ENCODE data around the gene RNF113B.

Gene RNF113B

DNA sequence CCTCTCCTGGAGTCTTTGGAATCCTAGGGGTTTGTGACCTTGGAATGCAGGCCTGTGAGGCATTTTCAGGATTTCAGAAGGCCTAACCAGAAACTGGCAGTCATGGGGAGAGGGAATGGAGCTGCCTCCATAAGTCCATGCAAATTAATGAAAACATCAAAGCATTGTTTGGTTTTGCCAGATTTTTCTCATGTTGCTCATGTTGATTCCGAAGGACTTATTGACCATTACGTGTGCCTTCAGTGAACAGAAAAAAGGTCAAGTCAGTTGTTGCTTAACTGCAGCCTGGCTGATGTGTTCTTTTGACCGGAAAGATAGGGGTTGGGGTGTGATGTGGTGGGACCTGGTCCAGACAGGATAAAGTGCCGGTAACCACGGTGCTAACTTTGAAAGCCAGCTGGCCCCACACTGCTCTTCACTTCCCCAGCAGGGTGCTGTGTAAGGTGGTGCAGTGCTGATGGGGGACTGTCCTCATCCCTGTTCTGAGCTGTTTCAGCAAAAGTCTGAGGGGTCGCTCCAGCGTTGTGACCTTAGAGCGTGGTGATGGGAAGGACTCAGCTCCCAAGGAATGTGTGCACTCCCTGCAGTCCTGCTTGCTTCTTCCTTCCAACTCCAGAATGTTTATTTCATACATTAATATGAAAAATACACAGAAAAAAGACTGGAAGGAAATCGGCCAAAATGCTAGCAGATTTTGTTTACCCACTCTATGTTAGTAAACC lies 3.5 kb downstream of the RNF113B start:
- no peak for DNase-seq

DNA sequence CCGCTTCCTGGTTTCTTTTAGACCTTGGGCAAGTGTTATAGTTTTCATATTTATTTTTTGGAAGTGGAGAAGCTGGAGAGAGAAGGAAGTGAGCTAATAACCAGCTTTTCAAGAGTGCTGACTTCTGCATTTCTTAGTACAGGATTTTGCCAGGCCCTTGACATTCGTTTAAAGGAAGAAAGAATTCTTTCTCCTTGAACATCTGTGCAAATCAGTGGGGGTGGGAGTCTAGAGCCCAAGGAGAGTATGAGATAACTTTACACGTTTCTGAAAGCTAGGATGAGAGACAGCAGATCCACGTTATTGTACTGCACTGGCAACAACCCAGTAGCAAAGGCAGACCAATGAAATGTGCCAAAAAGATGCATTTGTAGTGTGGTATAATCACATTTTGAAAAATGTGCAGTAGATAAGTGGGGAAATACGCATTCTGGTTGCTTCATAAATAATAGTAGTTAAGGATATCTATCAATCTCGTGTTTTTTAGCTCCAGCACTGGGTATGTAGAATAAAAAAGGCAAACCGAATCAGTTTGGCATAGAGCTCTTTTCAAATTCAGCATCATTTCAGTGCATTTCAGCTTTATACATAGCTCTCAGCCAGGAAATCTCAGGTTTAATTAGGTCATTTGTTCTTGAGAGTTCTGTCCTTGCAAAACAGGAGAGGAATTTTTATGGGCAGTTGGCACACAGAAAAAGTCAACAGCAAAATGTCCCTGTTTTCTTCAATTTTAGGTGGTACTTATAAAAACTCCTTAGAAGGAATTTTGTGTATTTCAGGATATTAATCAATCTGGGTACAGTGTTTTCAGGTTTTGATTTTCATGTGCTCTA lies 4.3 kb downstream of the RNF113B start:
- DNase-seq = no peak

DNA sequence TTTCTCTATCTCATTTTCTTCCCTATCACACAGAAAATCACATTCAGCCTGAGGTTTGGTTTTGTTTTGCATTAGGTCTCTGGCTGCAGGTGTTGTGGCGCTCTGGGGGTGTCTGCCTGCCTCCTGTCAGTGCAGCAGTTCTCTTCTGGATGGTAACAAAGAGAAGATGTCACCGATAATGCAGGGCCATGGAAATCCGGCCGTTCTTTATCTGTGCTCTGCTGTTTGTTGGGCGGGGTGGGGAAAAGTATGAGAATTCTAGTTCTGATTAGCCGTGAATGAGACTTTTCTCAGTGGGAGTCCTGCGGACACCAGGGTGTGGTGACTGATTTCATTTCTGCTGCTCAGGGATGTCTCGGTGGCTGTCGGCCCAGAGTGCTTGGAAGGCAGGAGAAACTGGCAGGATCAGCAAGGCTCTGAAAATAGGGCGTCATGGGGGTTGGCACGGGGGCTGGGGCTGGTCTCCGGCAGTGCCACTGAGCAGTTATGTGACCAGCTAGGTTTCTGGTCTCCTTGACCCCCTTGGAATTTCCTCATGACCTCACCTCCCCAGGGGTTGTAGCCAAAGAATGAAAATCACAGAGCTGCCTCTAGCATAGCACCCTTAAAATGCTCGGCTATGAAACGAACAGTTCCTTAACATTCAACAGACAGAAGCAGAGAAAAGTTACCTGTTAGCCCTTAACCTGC lies 5.0 kb downstream of the RNF113B start:
- no peak for DNase-seq

DNA sequence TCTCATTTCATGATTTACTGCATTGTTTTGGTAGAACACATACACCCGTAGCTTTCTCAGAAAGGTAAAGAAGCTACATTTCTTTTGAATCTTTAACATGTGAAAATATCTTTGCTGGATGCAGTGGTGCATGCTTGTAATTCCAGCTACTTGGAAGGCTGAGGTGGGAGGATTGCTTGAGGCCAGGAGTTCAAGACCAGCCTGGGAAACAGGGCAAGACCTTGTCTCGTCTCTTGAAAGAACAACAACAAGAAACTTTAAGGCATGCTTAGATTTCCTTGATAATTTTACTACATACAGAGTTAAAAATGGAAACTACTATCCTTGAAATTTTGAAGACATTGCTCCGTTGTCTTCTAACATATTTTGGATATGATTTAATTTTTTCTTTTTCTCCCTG lies 7.7 kb downstream of the RNF113B start:
- DNase-seq = no peak

DNA sequence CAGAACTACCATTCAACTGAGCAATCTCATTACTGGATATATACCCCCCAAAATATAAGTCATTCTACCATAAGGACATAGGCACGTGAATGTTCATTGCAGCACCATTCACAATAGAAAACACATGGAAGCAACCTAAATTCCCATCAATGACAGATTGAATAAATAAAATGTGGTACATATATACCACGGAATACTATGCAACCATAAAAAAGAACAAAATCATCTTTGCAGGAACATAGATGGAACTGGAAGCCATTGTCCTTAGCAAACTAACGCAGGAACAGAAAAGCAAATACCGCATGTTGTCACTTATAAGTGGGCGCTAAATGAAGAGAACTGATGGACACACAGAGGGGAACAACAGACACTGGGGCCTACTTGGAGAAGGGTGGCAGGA lies 14.1 kb downstream of the RNF113B start:
- no peak for DNase-seq

DNA sequence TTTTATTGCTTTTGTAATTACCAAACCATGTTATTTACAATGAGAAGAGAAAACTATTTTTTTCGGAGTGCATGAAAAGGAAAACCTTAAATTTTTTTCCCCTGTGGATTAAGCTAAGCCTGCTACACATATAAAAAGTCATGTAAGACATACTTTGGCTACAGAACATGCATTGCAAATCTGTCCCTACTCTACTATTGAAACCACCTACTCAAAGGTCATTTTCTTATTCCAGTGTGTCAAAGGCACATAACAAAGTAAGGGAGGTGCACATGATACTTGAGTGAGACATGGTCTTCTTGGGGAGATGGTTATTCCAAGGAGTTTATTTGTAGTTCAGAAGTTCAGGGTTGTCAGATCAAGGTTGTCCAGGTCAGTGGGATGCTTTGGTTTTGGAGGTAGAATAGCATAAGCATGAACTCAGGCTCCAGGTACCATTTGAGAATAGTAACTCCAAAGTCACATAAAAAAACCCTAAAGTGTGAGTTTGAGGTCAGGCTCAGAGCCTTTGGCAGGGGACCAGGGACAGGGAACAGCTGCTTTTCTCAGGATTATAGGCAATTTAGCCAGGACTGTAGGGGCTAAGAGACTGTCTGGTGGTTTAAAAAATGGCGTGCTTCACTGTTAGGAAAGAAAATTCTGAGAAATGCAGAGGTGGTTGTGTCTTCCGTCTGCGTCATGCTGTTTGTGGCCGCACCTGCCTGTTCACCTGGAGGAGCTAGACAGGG lies 18.7 kb downstream of the RNF113B start:
- DNase-seq = no peak

DNA sequence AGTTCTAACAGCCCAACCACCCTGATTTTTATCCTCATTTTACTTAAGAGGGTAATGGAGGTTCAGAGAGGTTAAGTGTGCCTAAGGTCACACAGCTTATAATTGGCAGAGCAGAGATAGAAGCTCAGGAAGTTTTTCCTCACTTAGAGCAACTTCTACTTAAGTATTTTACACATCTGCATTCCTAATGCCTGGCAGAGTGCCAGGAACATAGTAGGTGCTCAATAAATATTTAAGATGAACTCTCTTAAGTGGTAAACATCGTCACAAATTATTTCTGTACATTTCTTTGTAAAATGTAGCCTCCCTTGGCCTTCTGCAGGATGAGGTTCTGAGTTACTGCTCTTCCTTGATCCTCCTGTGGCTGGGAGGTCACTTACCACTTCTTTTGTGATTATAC lies 19.5 kb downstream of the RNF113B start:
- DNase-seq = no peak

DNA sequence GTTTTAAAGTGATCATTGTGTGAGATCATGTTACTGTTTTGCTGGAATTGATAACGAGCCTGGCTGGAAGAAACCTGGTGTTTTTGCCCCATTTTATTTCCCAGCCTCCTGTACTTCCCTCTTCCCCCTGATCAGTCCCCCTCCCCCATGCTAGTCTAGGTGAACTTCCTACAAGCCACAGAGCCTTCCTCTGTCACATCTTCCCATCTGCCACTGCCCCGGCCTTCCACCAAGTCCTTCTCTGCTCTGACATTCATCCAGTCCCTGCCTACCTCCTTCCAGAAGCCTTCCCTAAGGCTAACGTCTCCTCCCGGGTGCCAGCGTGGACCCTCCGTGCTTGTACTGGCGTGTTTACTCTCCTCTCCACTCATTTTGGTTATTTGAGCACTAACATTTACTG lies 19.9 kb downstream of the RNF113B start:
- DNase-seq = no peak

DNA sequence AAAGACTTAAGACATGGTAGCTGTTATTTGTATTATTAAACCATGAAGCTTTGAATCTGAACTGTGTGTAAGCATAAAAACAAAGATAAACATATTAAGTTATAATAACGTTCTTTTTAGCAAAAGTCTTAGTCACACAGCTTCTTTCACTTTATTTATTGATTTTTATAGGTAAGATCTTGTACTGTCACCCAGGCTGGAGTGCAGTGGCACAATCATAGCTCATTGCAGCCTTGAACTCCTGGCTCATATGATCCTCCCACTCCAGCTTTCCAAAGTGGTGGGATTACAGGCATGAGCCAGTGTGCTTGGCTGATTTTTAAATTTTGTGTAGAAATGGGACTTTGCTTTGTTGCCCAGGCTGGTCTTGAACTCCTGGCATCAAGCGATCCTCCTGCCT lies 20.8 kb downstream of the RNF113B start:
- no peak for DNase-seq

DNA sequence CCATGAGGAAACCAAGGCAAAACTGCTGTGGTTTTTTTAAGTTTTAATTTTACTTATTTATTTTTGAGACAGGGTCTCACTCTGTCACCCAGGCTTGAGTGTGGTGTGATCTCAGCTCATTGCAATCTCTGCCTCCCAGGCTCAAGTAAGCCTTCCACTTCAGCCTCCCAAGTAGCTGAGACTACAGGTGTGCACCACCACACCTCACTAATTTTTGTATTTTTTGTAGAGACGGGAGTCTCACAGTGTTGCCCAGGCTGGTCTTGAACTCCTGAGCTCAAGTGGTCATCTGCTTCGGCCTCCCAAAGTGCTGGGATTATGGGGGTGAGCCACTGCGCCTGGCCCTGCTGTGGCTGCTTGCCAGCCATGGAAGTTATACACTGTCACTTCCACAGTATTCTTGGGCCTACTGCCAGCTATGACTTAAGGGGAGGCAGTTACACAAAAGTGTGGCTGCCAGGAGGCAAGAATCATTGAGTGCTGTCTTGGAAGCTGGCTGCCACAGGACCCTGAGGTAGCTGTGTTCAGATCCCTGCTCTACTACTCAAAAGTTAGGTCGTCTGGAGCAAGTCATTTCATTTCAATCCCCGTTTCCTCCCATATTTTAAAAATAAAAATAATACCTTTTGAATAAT lies 21.5 kb downstream of the RNF113B start:
- no peak for DNase-seq

DNA sequence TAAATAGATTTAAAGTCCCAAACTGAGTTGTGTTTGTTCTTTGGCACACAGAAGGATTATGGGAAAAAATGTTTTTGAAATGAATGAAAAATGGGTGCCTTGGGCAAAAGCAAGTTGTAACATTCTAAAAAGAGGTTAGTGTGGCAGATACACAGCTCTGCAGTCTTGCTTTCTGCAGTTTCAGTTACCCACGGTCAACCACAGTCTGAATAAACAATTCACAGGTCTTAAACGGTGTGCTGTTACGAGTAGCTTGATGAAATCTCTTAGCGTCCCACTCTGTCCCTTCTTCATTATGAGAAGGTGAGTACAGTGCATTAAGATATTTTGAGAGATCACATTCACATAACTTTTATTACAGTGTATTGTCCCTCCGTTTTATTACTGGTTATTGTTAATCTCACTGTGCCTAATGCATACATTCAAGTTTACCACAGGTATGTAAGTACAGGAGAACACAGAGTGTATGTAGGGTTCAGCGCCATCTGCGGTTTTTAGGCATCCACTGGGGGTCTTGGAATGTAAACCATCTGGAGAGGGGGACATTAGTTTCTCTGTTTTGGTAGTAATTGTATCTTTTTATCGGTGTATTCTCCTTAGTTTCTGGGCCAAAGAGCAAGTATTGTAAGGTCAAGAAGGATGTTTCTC lies 26.1 kb downstream of the RNF113B start:
- no peak for DNase-seq

DNA sequence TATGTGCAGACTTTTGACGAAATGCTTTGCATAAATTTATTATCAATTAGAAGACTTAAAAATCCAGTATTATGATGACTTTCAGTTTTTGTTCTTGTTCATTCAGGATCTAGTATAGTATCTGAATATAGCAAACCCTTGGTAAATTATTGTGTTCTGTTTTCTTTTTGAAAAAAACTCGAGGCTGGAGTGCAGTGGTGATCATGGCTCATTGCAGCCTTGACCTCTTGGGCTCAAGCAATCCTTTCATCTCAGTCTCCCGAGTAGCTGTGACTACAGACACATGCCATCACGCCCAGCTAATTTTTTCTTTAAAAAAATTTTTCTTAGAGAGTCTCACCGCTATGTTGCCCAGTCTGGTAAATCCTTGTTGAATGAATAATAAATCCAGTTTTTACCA lies 29.5 kb downstream of the RNF113B start:
- DNase-seq = no peak

DNA sequence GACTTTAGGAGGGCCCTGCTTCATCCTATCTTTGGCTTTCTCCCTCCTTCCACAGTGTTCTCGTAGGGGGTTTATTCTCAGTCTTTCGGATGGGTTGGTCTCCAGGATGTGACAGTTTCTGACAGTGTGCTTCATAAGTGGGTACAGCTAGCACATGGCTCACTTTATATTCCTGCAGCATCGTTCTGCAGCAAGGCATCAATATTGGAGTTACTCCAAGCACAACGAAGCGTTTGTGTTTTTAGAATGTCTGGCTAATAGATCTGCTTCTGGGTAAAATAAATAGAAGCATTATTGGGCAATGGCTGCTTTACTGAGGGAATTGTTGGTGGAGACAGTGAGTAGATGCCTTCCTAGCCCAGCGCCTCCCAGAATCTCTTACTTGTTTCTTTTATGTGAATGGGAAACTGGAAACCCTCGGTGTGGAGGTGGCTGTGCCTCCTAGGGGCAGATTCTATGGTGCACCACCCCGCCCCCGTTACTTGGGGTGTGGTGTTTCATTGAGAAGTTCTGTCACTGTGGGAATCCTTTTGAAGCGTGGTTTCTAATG lies 32.2 kb downstream of the RNF113B start:
- DNase-seq = no peak

DNA sequence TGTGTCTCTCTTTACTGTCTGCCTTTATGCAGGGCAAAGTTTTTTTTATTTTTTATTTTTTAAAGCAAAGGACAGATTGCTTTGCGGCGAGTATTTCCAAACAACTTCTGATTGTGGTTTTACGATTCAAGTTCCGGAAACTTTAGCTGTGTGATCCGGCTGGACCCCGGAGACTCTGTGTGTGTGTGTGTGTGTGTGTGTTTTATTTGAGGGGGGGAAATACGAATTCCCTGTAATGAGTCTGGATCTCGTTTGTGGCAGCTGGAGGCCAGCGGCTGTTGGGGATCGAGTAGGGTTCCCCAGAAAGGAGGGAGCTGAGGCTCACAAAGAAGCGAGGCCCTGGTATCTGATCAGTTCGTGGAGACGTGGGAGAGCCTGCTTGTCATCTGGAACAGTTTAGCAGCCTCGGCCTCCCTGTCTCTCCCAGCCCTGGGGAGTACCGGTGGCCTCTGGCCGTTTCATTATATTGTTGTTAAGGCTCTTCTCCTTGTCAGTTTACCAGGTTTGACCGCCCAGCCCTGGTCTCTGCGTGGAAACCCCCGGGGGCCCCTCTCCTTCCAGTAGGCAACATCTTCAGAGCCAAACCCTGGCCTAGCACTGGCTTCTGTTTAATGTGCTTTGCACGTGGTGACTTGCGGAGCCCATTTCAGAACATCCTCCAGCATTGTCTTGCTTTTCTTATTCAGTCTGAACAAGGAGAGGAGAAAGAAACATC lies 32.9 kb downstream of the RNF113B start:
- DNase-seq = no peak

DNA sequence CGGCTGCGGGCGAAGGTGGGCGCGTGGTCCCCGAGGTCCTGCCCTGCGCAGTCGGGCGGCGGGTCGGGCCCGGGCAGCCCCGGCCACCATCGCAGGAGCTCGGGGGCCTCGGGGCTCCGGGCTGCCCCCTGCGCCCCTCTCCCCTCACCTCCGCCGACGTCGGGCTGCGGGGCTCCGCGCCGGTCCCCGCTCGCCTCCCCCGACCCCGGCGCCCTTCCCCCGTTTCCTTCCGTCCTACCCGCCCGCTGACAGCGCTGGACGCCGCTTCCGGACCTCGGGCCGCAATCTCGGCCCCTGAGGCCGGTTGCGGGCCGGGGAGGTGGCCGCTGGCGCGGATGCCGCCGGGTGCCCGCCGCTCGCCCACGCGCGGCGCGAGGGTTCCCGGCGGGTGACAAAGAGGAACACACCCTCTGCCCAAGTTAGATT lies 33.5 kb downstream of the RNF113B start:
- no peak for DNase-seq

DNA sequence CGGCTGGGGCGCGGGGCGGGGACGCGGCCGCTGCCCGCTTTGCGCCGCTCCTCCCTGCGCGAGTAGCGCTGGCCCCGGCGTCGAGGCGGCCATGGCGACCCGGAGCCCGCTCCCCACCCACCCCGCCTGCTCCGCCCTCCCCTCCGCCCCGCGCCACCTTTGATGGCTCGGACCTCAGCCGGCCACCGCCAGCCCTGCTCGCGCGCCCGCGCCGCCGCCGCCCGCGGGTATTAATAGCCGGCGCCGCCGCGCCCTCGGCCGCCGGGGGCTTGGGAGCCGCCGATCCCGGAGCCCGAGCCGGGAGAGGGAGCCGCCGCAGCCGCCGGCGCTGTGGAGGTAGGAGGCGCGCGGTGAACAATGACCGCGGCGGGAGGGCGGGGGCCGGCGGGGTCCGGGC lies 33.9 kb downstream of the RNF113B start:
- DNase-seq = no peak

DNA sequence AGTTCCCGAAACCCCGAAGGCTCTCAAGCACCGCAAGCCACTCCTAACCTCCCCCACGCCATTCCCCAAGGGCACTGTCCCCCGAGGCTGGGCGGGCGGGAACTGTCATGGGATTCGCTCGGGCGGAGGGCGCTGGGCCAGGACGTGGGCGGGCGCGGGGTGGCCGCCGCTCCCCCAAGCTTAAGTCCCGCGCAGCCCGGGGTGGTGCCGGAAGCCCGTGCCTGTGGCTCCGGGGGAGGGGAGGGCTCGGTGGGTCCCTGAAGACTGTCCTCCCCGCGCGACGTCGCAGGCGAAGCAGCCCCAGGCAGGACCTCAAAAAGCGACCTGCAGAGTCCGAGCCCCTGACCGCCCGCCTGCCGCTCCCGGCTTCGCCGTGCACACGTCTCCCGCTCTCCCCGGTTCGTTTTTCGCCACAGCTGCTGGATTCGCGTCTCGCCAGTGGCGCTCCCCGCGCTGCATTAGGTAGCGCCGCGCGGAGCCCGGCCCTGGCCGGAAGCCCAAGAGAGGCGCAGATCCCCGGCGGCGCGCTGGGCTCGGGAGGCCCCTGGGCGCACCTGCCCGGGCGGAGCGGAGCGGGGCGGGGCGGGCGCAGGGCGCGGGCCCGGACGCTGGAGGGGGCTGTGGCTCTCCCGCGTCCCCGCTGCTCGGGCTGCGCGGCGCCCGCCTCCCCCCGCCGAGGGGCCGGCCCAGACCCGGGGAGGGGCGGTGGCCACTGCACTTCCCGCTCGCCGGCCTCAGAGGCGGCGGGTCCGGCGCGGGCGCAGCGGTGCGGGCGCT lies 34.5 kb downstream of the RNF113B start, which contains the start of gene FARP1:
Gene FARP1 (plus strand): TSS at position 715 of the 777 bp plus-strand sequence. CDS start 70,149 bp downstream, outside the sequence.
- DNase-seq = peak; percentile 88

DNA sequence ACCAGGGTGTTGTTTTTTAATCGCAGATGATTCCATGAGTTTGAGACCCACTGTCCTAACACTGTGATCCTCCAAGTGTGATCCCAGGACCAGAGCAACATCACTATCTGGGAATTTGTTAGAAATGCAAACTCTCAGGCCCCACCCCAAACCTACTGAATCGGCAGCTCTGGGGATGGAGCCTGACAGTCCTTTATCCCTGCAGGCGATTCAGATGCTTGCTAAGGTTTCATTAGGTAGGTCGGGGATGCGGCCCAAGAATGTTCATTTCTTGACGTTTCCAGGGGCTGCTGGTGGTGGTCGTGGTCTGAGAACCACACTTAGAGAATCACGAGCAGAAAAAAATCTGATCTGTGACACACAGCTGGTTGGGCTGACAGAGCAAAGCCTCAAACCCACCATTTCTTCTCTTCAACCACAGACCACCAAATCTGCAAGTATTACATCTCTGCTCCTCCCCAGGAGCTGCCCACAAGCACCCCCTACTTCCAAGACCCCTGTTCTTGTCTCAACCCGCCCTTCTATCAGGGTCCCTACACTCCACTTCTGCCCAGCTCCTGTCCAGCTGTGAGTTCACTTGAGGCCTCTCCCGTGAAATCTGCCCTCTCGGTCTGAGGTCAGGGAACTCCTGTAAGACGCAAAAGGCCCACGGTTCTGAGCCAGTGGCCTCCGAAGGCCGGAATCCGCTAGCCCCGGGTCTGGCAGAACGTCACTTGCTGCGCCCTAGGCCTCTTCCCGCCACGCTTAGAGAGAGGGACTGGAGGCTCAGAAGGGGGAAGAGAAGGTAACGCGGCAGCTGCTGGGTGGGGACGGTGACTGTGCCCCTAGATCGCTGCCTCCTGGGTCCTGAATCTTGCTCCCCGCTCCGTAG lies 35.3 kb downstream of the RNF113B start:
- DNase-seq = no peak

DNA sequence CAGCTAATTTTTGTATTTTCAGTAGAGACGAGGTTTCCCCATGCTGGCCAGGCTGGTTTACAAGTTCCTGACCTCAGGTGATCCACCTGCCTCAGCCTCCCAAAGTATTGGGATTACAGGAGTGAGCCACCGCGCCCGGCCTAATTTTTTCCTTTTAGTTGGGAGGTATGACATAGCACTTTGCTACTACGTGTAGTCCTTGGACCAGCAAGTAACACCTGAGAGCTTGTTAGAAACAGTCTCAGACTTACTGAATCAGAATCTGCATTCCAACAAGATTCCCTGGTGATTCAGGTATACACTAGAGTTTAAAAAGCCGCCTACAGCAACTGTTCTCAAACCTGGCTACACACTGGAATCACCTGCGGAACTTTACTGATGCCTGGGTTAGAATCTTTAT lies 36.0 kb downstream of the RNF113B start:
- DNase-seq = no peak
